ENCODE data around the gene PARVB.

Gene PARVB

GRCh38 chr22:44094751-44095302 lies 70.7 kb downstream of the PARVB start:
- H3K79me2 ChIP-seq (ENCODE audit: low read length), result 0 out of 2 replicates have a peak, but pooled peaks cover 4% of the 10 kb centered on the region
- H3K27ac ChIP-seq (ENCODE audit: low read length), result no peak overlapping the region
- H4K20me1 ChIP-seq (ENCODE audit: insufficient read depth, low read length), result peaks cover 30% of the 10 kb centered on the region
- H2AFZ ChIP-seq (ENCODE audit: low read depth, low read length), result no peak overlapping the region
- H3K36me3 ChIP-seq (replicated peaks; ENCODE audit: low read depth, low read length), result peaks cover 22% of the 10 kb centered on the region
- H3K9me3 ChIP-seq (ENCODE audit: insufficient read depth, low read length), result no peaks in the 10 kb centered on the region
- no peaks in the 10 kb centered on the region for H3K4me1 ChIP-seq (ENCODE audit: low read length)
- H3K4me2 ChIP-seq (ENCODE audit: low read length), result no peak overlapping the region
- no peaks in the 10 kb centered on the region for H3K27me3 ChIP-seq (ENCODE audit: low read depth, low read length)
- H3K4me3 ChIP-seq (ENCODE audit: low read length), result no peak overlapping the region
- TF ChIP-seq, protein P1, sequence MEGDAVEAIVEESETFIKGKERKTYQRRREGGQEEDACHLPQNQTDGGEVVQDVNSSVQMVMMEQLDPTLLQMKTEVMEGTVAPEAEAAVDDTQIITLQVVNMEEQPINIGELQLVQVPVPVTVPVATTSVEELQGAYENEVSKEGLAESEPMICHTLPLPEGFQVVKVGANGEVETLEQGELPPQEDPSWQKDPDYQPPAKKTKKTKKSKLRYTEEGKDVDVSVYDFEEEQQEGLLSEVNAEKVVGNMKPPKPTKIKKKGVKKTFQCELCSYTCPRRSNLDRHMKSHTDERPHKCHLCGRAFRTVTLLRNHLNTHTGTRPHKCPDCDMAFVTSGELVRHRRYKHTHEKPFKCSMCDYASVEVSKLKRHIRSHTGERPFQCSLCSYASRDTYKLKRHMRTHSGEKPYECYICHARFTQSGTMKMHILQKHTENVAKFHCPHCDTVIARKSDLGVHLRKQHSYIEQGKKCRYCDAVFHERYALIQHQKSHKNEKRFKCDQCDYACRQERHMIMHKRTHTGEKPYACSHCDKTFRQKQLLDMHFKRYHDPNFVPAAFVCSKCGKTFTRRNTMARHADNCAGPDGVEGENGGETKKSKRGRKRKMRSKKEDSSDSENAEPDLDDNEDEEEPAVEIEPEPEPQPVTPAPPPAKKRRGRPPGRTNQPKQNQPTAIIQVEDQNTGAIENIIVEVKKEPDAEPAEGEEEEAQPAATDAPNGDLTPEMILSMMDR (IDR thresholded peaks at IDR 0.05; ENCODE audit: low read depth, low read length), result no peak
- TF ChIP-seq EZH2phosphoT487 (IDR thresholded peaks at IDR 0.05; ENCODE audit: low read depth), result no peak
- no peak overlapping the region for H3K9ac ChIP-seq (ENCODE audit: low read length)

DNA sequence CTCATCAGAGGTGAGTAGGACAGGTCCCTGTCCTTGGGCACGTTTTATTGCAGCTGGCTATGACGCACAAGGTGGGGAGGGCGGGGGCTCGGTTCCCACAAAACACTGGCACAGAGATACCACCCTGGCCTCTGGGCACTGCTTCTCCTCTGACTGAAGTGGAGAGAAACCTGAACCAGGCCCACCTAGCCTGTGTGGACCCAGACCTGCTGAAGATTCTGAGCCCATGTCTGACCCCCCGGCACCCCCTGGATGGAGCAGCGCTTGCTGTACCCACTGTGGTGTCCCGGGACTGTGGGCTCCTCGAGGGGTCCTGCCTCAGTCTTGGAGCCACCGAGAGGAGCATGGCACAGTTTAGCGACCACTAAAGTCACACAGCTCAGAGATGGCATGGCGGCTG lies 72.6 kb downstream of the PARVB start:
- no peak overlapping the region for H3K9ac ChIP-seq (ENCODE audit: low read length)
- H3K9me3 ChIP-seq (ENCODE audit: insufficient read depth, low read length), result no peaks in the 10 kb centered on the region
- peaks cover 15% of the 10 kb centered on the region for H4K20me1 ChIP-seq (ENCODE audit: insufficient read depth, low read length)
- no peak overlapping the region for H3K4me2 ChIP-seq (ENCODE audit: low read length)
- no peaks in the 10 kb centered on the region for H3K79me2 ChIP-seq (ENCODE audit: low read length)
- no peaks in the 10 kb centered on the region for H3K4me1 ChIP-seq (ENCODE audit: low read length)
- no peak overlapping the region for H2AFZ ChIP-seq (ENCODE audit: low read depth, low read length)
- TF ChIP-seq, protein P1 (IDR thresholded peaks at IDR 0.05; ENCODE audit: low read depth, low read length), result no peak
- H3K36me3 ChIP-seq (replicated peaks; ENCODE audit: low read depth, low read length), result peaks cover 32% of the 10 kb centered on the region
- no peaks in the 10 kb centered on the region for H3K27me3 ChIP-seq (ENCODE audit: low read depth, low read length)
- no peak overlapping the region for H3K27ac ChIP-seq (ENCODE audit: low read length)
- no peak overlapping the region for H3K4me3 ChIP-seq (ENCODE audit: low read length)

DNA sequence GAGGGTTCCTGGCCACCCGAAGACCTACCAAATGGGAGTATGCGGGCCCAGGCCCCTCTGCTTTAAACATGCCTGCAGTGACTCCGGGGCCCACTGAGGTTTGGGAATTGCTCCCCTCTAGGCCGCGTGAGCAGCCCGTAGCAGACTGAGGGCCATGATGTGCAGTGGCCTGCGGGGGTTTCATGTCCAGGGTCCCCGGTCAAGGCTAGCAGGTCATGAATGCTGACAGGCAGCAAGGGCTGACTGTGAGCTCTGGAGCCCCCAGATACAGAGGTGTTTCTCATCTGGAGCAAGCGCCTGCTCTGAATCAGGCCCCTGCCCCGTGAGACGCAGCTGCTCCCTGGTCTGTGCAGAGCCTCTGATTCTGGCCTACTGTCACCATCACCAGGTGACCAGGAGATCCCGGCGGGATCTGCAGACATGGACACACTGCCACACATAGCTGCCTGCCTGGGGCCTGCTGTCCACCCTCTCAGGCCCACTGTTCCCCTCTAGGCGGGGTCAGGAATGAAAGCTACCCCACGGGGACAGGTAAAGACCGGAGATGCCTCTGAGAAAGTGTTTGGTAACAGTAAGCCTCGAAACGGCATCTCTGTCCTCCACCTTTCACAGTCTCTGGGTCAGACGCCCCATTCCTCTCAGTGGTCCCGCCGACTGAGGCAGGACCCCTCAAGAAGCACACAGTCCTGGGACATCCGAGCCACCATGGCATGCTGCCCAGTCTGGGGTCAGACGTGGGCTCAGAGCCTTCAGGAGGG lies 73.3 kb downstream of the PARVB start:
- Histone ChIP-seq H3K4me3 (ENCODE audit: low read length) (no peak overlapping the region), H3K4me2 (ENCODE audit: low read length) (no peak overlapping the region), H3K79me2 (ENCODE audit: low read length) (no peaks in the 10 kb centered on the region), H3K4me1 (ENCODE audit: low read length) (no peaks in the 10 kb centered on the region), H4K20me1 (ENCODE audit: insufficient read depth, low read length) (peaks cover 15% of the 10 kb centered on the region), H3K36me3 (replicated peaks; ENCODE audit: low read depth, low read length) (peaks cover 38% of the 10 kb centered on the region), H3K27ac (ENCODE audit: low read length) (no peak overlapping the region), H3K9ac (ENCODE audit: low read length) (no peak overlapping the region), H3K27me3 (ENCODE audit: low read depth, low read length) (no peaks in the 10 kb centered on the region), H2AFZ (ENCODE audit: low read depth, low read length) (no peak overlapping the region), H3K9me3 (ENCODE audit: insufficient read depth, low read length) (no peaks in the 10 kb centered on the region)
- no peak for TF ChIP-seq EZH2phosphoT487 (IDR thresholded peaks at IDR 0.05; ENCODE audit: low read depth)
- TF ChIP-seq, protein P1 (IDR thresholded peaks at IDR 0.05; ENCODE audit: low read depth, low read length), result no peak

GRCh38 chr22:44098021-44098739 lies 74.1 kb downstream of the PARVB start:
- peaks cover 38% of the 10 kb centered on the region for H3K36me3 ChIP-seq (replicated peaks; ENCODE audit: low read depth, low read length)
- no peaks in the 10 kb centered on the region for H3K27me3 ChIP-seq (ENCODE audit: low read depth, low read length)
- H3K4me1 ChIP-seq (ENCODE audit: low read length), result no peaks in the 10 kb centered on the region
- H3K9ac ChIP-seq (ENCODE audit: low read length), result no peak overlapping the region
- H3K79me2 ChIP-seq (ENCODE audit: low read length), result no peaks in the 10 kb centered on the region
- no peak overlapping the region for H3K27ac ChIP-seq (ENCODE audit: low read length)
- H2AFZ ChIP-seq (ENCODE audit: low read depth, low read length), result no peak overlapping the region
- peaks cover 8% of the 10 kb centered on the region; the same call in 1 of the 2 replicates for H4K20me1 ChIP-seq (ENCODE audit: insufficient read depth, low read length)
- no peaks in the 10 kb centered on the region for H3K9me3 ChIP-seq (ENCODE audit: insufficient read depth, low read length)
- H3K4me2 ChIP-seq (ENCODE audit: low read length), result no peak overlapping the region
- H3K4me3 ChIP-seq (ENCODE audit: low read length), result no peak overlapping the region
- no peak for TF ChIP-seq EZH2phosphoT487 (IDR thresholded peaks at IDR 0.05; ENCODE audit: low read depth)
